T-helper 22 cell (primary cell): ENCODE results near the gene TASP1.
"Not testable (repeated sequence)": the region's sequence is repeated elsewhere in the genome, so short reads cannot be mapped to it uniquely, and the experiment has no call there.

ENCODE experiments used
- DNase-seq: peaks from one replicate; pipeline ENCODE4 v3.0.0-alpha.2; 2020; ENCODE audit warnings: low read depth

TASP1 gene

GRCh38 chr20:13397300-13397724, 241.4 kb downstream of the TASP1 start:
- DNase-seq = no peak

- no peak for DNase-seq
Measured at GRCh38 chr20:13396826-13397225, 241.9 kb downstream of the TASP1 start.

GRCh38 chr20:13396022-13396421, 242.7 kb downstream of the TASP1 start:
- no peak for DNase-seq

GRCh38 chr20:13395232-13395631, 243.5 kb downstream of the TASP1 start:
- DNase-seq = no peak

GRCh38 chr20:13392391-13392790, 246.3 kb downstream of the TASP1 start:
- DNase-seq = no peak

GRCh38 chr20:13389115-13389514, 249.6 kb downstream of the TASP1 start:
- DNase-seq = no peak

GRCh38 chr20:13384132-13384531, 254.6 kb downstream of the TASP1 start:
- no peak for DNase-seq

- no peak for DNase-seq
Measured at GRCh38 chr20:13382786-13383185, 255.9 kb downstream of the TASP1 start.

GRCh38 chr20:13380497-13381229, 258.1 kb downstream of the TASP1 start:
- not testable (repeated sequence) for DNase-seq

GRCh38 chr20:13373400-13373799, 265.3 kb downstream of the TASP1 start:
- DNase-seq = no peak

GRCh38 chr20:13364278-13365170, 274.2 kb downstream of the TASP1 start:
- DNase-seq = no peak

- DNase-seq = no peak
Measured at GRCh38 chr20:13363473-13363872, 275.3 kb downstream of the TASP1 start.

GRCh38 chr20:13362165-13362564, 276.6 kb downstream of the TASP1 start:
- DNase-seq = not testable (repeated sequence)

- DNase-seq = not testable (repeated sequence)
Measured at GRCh38 chr20:13358936-13359335, 279.8 kb downstream of the TASP1 start.

- DNase-seq = not testable (repeated sequence)
Measured at GRCh38 chr20:13357782-13358181, 280.9 kb downstream of the TASP1 start.

- no peak for DNase-seq
Measured at GRCh38 chr20:13356591-13356990, 282.1 kb downstream of the TASP1 start.

GRCh38 chr20:13355941-13356486, 282.7 kb downstream of the TASP1 start:
- no peak for DNase-seq

GRCh38 chr20:13355411-13355810, 283.3 kb downstream of the TASP1 start:
- DNase-seq = no peak

GRCh38 chr20:13353261-13353945, 285.3 kb downstream of the TASP1 start:
- DNase-seq = no peak

- DNase-seq = no peak
Measured at GRCh38 chr20:13349235-13349604, 289.5 kb downstream of the TASP1 start.

- no peak for DNase-seq
Measured at GRCh38 chr20:13348311-13349234, 290.2 kb downstream of the TASP1 start.
